ENCODE results near the gene UHRF2. TPM values are rescaled to one million over a fixed set of nuclear protein-coding genes. Genes with fewer than 3 reads are reported as not detected.

The UHRF2 gene
- total RNA-seq, 2 experiments from 2014 or later = 141 to 149 TPM

DNA sequence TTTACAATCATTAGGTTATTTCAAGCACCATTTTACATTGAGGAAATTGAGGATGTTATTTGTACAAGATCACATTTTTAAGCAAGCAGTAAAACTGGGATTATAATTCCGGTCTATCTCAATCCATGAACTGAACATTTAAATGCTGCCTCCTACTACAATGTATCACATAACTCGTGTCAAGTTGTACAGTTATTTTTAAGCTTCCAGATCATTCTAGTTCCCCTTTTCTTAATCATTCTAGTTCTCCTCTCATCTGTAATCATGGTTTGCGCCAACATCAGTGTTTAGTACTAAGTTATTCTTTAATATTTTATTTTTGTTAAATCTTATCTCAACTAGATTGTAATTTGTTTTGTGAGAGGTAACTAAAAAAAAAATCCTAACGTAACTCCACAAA, 2.4 kb upstream of the UHRF2 start:
- peak overlapping the region; percentile 88 for H3K27ac Mint-ChIP-seq
- TF ChIP-seq CTCF (IDR thresholded peaks at IDR 0.05) = no peak
- ATAC-seq (ENCODE audit: poor library complexity) = no peak
- CTCF ChIA-PET = no interaction called here
- H3K4me1 Mint-ChIP-seq (ENCODE audit: low read depth) = peaks cover 21% of the 10 kb centered on the region
- no peaks in the 10 kb centered on the region for H3K9me3 Mint-ChIP-seq
- H3K36me3 Mint-ChIP-seq (ENCODE audit: low read depth) = peaks cover 22% of the 10 kb centered on the region
- Histone ChIP-seq H3K9me3 (ENCODE audit: control insufficient read depth in 1 of 2, insufficient read depth in 1 of 2, low read length in 2 of 2) (no peaks in the 10 kb centered on the region), H3K4me1 (ENCODE audit: insufficient read depth, low read length) (peaks cover 18% of the 10 kb centered on the region), H3K27me3 (ENCODE audit: control insufficient read depth in 1 of 2, insufficient read depth in 2 of 2, low read length in 2 of 2) (no peaks in the 10 kb centered on the region), H3K36me3 (ENCODE audit: insufficient read depth, low read length) (no peaks in the 10 kb centered on the region), H3K4me3 (ENCODE audit: low read length) (no peak overlapping the region), H3K27ac (ENCODE audit: low read depth in 1 of 2, low read length in 2 of 2) (no peak overlapping the region)
- POLR2A ChIA-PET = no interaction called here
- H3K4me3 Mint-ChIP-seq = peak overlapping the region; percentile 64
- intact Hi-C loops (cut with DNase I, micrococcal nuclease) = loop anchor here (5.0 to 10.0 kb wide), 8 partner anchors 62 to 783 kb away; partner anchors contain the start of genes ERMP1 (in 1 of the 2), KDM4C (in 1 of the 2) and RIC1 (in 1 of the 2)
- no peaks in the 10 kb centered on the region for H3K27me3 Mint-ChIP-seq
- DNase-seq = no peak

DNA sequence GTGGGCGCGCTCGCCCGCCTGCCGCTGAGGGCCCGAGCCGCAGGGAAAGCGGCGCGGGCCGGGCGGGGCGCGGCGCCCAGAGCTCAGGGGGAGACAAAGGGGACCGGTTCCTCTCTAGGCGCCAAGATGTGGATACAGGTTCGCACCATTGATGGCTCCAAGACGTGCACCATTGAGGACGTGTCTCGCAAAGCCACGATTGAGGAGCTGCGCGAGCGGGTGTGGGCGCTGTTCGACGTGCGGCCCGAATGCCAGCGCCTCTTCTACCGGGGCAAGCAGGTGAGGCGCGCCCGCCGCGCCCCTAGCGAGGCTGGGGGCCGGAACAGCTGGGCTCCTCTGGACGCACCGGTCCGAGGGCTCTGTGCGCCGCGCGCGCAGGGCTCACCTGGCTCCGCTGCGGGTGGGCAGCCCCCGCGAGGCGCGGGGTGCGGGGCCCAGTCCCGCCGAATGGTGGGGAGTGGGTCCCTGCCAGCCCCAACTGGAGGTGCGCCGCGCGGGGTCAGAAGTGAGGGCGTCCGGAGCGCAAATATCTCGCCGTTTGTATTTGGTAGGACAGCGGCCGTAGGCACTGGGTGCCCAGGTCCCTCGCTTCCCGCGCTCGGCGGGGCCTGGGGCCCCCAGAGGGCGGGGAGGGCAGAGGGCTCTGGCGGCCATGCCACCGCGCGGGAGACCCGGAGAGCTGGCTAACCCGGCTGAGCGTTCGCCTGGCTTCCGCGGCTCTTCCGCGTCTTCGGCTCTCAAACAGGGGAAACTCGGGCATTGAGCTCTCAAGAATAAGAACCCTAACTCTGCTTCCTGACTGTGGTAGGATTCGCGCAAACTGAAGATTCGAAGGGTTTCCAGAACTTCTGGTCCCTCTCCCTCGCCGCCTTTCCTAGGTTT, 607 bp downstream of the UHRF2 start:
- Histone ChIP-seq H3K36me3 (ENCODE audit: insufficient read depth, low read length) (no peaks in the 10 kb centered on the region), H3K27ac (ENCODE audit: low read depth in 1 of 2, low read length in 2 of 2) (peak overlapping the region; percentile 63 to 77), H3K4me1 (ENCODE audit: insufficient read depth, low read length) (peaks cover 32% of the 10 kb centered on the region), H3K27me3 (ENCODE audit: control insufficient read depth in 1 of 2, insufficient read depth in 2 of 2, low read length in 2 of 2) (no peaks in the 10 kb centered on the region), H3K4me3 (ENCODE audit: low read length) (peak overlapping the region; percentile 70), H3K9me3 (ENCODE audit: control insufficient read depth in 1 of 2, insufficient read depth in 1 of 2, low read length in 2 of 2) (peaks cover 0 to 3% of the 10 kb centered on the region in 2 experiments)
- Mint-ChIP-seq H3K9me3 (no peaks in the 10 kb centered on the region), H3K27ac (peak overlapping the region; percentile 88), H3K4me1 (ENCODE audit: low read depth) (peaks cover 50% of the 10 kb centered on the region), H3K4me3 (peak overlapping the region; percentile 93), H3K27me3 (no peaks in the 10 kb centered on the region), H3K36me3 (ENCODE audit: low read depth) (peaks cover 38% of the 10 kb centered on the region)
- CTCF ChIA-PET = interaction anchor here (0.8 to 1.8 kb wide), 6 partner anchors 9 to 337 kb away, joined by 3 to 7 read pairs (median 4); no protein-coding TSS in a partner anchor
- peak in 13 of 14 experiments; percentile 9 to 66 (median 30) for DNase-seq
- TF ChIP-seq CTCF (IDR thresholded peaks at IDR 0.05) = no peak
- ATAC-seq (ENCODE audit: poor library complexity) = peak; percentile 16
- POLR2A ChIA-PET = interaction anchor here (0.6 to 4.8 kb wide), 43 partner anchors 10 to 1734 kb away, joined by 3 to 110 read pairs (median 5); partner anchors contain the start of genes CD274, CDC37L1, JAK2 and KDM4C
- intact Hi-C loops (cut with DNase I, micrococcal nuclease) = loop anchor here (1.0 to 10.0 kb wide), 11 partner anchors 59 to 786 kb away; partner anchors contain the start of genes KDM4C (in 2 of the 2), ERMP1 (in 1 of the 2) and RIC1 (in 1 of the 2)

DNA sequence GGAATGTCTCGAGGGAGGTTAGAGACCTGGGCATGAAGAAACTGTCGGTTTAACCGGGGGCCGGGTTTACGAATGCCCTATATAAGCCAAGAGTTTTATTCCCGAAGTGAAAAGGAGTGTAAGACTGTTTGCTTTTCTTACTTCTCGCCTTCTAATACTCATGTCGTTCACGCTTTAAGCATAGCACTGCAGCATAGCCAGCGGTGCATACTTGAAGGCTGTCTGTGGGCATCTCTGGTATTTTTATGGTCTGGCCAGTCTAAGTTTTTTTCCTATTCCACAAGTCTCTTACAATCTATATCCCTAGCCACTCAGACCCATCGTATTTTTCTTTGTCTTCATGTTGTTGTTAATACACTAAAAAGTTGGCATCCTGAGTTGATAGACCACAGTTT, 1.2 kb downstream of the UHRF2 start:
- DNase-seq = peak in 4 of 14 experiments; percentile 2 to 38 (median 21)
- peaks cover 32% of the 10 kb centered on the region for H3K4me1 ChIP-seq (ENCODE audit: insufficient read depth, low read length)
- peaks cover 0 to 3% of the 10 kb centered on the region in 2 experiments for H3K9me3 ChIP-seq (ENCODE audit: control insufficient read depth in 1 of 2, insufficient read depth in 1 of 2, low read length in 2 of 2)
- peak overlapping the region; percentile 88 for H3K27ac Mint-ChIP-seq
- no peaks in the 10 kb centered on the region for H3K27me3 ChIP-seq (ENCODE audit: control insufficient read depth in 1 of 2, insufficient read depth in 2 of 2, low read length in 2 of 2)
- H3K4me3 ChIP-seq (ENCODE audit: low read length) = peak overlapping the region; percentile 70
- peaks cover 57% of the 10 kb centered on the region for H3K4me1 Mint-ChIP-seq (ENCODE audit: low read depth)
- ChIA-PET POLR2A (interaction anchor here (0.6 to 4.8 kb wide), 16 partner anchors 9 to 786 kb away, joined by 3 to 110 read pairs (median 9); partner anchors contain the start of genes KDM4C and RIC1), CTCF (interaction anchor here (1.4 to 1.8 kb wide), 3 partner anchors 12 to 28 kb away, joined by 4 to 7 read pairs (median 4); no protein-coding TSS in a partner anchor)
- H3K36me3 ChIP-seq (ENCODE audit: insufficient read depth, low read length) = no peaks in the 10 kb centered on the region
- H3K4me3 Mint-ChIP-seq = peak overlapping the region; percentile 92
- peaks cover 43% of the 10 kb centered on the region for H3K36me3 Mint-ChIP-seq (ENCODE audit: low read depth)
- H3K9me3 Mint-ChIP-seq = no peaks in the 10 kb centered on the region
- H3K27ac ChIP-seq (ENCODE audit: low read depth in 1 of 2, low read length in 2 of 2) = peak overlapping the region; percentile 45 to 77
- intact Hi-C loops (cut with DNase I, micrococcal nuclease) = loop anchor here (5.0 to 10.0 kb wide), 8 partner anchors 58 to 787 kb away; partner anchors contain the start of genes ERMP1 (in 1 of the 2), KDM4C (in 1 of the 2) and RIC1 (in 1 of the 2)
- no peaks in the 10 kb centered on the region for H3K27me3 Mint-ChIP-seq
- TF ChIP-seq CTCF (IDR thresholded peaks at IDR 0.05) = no peak
- ATAC-seq (ENCODE audit: poor library complexity) = no peak
